Measurements from ENCODE around the gene SYPL2.

DNA sequence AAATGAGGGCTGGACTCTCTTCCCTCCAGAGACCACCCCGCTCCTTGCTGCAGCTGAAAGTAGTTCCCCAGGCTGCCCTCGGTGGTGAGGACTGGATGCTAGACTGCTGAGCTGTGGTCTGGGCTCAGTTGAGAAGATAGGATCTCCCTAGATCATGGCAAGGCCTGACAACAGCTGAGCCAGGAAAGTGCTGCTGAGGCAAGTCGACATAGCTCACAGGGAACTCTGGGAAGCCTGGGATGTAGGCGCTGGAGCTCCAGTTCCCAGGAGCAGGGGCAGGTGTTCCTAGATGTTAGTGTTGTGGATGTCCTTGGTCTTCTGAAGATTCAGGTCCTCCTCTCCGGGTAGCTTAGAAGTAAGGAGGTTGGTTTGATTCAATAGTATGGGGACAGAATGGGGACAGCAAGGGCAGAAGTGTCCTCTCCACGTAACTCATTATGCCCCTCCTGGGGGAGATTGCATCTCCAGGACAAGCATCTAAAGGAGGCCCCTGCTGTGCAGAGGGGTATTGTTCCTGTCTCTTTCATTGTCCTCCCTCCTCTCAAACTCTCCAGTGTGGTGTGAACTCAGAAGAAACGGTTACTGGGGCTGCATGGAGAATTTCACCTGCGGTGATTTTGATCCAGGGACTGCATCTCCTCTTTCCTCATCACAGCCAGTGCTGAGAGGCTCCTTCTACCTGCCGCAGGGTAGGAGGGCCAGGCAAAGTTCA, 31.3 kb downstream of the SYPL2 start:
- TF ChIP-seq CTCF (IDR thresholded peaks at IDR 0.05): no peak
- no peak for TF ChIP-seq POLR2A (IDR thresholded peaks at IDR 0.05)
- TF ChIP-seq POLR2AphosphoS5 (IDR thresholded peaks at IDR 0.05): no peak
